Activated CD8-positive, alpha-beta memory T cell treated with anti-CD3 and anti-CD28 coated beads, Interleukin-2, amount 50 U/mL, for 24 hours (primary cell): ENCODE measurements around the gene ZNF467.
A peak's percentile ranks its signal among the peaks of the same experiment; 100 is the strongest.

Source experiments
- DNase-seq: peaks from one replicate; pipeline ENCODE4 v3.0.0-alpha.2; 2020; ENCODE audit errors: extremely low read depth

The ZNF467 gene

GRCh38 chr7:149748076-149748874, 25.1 kb downstream of the ZNF467 start:
- DNase-seq: no peak

DNA sequence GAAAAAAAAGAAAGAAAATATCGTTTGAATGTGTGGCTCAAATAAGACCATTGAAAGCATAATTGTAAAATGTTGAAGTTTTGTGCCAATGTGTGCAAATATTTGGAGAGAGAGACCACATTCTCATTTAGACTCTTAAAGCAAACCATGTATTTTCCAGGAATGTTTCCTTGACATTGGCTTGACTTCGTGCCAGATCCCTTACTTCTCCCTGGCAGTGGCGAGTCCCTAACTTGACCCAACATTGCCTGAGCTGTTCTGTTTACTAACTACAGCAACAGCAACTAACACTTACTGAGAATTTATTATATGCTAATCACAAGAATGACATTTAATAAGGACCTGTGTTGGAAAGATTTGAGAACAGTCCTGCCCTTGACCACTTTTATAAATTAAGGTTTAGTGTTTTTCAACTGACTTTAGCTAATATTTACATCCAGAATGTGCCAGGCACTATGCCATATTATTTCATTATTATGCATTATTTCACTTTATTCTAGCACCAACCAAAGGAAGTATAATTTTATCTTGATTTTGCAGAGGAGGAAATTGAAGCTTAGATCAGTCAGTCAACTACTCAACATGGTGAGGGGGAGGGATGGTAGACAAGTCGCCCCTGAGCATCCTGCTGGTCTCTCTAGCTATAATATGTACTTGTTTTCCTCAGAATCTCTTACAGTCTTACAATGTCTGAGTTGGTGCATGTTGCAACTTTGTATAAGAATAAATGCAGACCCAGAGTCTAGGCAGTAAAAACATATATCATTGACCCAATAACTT, 29.7 kb downstream of the ZNF467 start:
- no peak for DNase-seq

DNA sequence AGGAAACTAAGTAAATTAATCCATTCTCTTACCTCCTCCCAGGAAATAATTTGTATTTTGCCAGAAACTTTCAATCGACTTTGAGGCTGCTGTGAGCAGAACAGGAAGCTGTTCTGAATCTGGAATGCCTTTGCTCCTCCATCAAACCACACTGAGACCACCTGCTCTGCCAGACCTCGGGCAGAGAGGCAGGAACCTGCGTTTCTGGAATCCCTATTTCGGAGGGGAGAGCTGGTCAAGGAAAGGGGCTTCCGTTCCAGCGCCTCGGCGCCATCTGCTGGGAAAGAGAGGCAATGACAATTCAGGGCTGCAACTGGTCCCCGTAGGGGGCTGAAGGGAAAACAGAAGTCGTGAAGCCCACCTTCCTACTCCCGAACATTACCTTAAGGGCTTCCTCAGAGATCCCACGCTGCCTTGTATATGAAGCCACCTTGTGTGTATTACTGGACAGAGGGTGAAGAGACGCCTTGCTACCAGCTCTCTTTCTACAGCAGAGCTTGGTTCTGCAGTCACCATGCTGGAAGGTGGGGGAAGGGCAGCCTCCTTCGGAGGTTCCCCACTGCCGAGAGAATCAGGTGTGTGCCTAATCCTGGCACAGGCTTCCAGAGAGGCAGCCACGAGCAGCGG, 31.2 kb downstream of the ZNF467 start:
- peak; percentile 35 for DNase-seq

GRCh38 chr7:149741629-149742028, 31.8 kb downstream of the ZNF467 start:
- no peak for DNase-seq

DNA sequence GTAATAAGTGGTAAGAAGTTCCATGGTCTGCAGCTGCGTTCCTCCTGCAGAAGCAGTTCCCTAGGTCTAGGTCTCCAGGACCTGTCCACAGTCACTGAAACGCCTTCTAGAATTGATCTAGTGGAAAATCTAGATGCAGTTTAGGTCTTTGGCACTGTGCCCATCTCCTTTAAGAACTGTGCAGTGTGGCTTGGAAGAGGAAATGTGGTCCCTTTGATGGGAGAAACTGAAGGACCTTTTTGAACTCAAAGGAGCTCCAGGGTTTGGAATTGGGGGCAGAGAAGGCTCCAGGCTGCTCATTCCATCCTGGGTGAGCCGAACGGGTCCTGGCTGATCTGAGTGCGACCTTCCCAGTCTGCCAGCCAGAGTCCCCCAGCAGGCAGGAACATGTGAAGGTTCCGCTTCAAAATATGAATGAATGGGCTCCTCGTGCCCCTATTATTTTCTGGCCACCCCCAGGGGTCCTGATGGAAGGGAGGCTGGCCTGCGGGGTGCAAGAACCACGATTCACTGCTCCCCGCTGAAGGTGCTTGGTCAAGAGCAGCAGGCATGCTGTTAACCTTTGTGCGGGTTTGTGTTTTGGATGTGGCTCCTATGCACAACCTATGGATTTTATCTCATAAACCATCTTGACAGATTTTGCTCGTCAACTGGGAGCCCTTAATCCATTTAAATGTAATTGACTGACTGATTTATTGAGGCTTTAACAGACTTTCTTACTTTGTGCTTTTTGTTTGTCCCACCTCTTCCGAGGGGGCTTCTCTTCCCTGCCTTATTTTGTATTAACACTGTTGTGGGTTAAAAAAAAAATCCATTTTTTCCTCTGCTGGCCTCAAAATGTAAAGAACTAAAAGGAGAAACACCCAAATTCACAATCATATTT, 36.7 kb downstream of the ZNF467 start:
- no peak for DNase-seq

GRCh38 chr7:149735779-149736477, 37.5 kb downstream of the ZNF467 start:
- DNase-seq: no peak

GRCh38 chr7:149735181-149735602, 38.2 kb downstream of the ZNF467 start:
- DNase-seq: no peak

DNA sequence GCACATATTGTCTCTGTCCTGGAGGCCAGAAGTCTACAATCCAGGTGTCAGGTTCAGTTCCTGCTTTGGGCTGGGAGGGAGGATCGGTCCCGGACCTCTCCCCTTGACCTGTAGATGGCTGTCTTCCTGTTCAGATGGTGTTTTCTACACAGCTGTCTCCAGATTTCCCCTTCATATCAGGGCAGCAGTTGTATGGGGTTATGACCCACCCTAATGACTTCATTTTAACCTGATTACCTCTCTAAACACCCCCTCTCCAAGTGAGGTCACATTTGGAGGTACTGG, 38.7 kb downstream of the ZNF467 start:
- DNase-seq: no peak

GRCh38 chr7:149733924-149734790, 39.2 kb downstream of the ZNF467 start:
- DNase-seq: no peak

- DNase-seq: no peak
These were observed 40.1 kb downstream of the ZNF467 start for GRCh38 chr7:149733131-149733923.

GRCh38 chr7:149732611-149733010, 40.8 kb downstream of the ZNF467 start:
- DNase-seq: no peak

DNA sequence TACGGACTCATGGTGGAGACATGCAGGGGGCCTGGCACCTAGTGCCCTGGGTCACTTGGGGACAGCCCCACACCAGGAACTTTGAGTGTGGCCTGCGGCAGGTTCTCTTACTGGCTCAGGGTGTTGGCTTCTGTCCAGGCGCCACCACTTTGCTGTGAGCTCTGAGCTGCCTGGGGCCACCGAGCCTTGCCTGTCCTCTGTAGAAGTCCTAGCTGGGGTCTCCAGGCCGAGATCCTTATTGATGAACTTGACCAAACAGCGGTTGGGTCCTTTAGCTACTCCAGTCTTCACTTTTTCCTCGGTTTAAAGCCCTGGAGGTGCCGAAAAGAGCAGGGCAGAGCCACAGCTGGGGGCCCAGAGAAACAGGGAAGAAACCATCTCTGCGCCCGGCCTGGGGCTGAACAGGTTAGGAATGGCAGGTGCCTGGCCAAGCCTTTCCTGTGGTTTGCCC, 41.3 kb downstream of the ZNF467 start:
- DNase-seq: no peak

DNA sequence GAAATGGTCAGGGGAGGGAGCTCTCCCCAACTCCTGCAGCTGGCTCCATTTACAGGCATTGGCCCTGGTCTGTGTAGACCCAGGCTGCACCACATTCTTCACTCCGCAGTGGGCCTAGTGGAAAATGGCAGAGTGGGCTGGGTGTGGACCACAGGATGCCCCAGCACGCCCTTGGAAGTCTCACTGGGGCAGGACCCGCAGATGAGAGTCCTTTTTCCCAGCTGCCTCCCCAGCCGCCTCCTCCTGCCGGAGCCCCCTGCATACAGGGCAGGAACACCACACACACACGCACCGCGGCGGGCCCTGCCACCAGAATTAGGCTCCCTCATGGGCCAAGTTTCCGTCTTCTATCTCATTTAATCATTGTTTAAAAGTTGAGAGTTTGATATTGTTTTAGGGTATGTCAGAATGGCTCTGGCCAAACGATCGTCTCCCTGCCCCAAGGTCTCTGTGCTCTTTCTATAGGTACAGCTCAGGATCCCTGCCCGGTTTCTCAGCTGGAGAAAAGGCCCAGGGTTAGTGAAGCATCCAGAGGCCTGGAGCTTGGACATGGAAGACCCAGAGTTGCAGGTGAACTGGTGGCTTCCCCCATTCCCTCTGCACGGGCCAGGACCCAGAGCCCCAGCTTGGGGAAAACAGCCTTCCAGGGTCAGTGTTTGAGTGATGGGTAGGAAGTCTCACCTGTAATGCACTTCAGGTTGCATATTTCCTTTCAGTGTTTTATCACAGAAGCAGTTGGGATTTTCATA, 42.0 kb downstream of the ZNF467 start:
- no peak for DNase-seq

DNA sequence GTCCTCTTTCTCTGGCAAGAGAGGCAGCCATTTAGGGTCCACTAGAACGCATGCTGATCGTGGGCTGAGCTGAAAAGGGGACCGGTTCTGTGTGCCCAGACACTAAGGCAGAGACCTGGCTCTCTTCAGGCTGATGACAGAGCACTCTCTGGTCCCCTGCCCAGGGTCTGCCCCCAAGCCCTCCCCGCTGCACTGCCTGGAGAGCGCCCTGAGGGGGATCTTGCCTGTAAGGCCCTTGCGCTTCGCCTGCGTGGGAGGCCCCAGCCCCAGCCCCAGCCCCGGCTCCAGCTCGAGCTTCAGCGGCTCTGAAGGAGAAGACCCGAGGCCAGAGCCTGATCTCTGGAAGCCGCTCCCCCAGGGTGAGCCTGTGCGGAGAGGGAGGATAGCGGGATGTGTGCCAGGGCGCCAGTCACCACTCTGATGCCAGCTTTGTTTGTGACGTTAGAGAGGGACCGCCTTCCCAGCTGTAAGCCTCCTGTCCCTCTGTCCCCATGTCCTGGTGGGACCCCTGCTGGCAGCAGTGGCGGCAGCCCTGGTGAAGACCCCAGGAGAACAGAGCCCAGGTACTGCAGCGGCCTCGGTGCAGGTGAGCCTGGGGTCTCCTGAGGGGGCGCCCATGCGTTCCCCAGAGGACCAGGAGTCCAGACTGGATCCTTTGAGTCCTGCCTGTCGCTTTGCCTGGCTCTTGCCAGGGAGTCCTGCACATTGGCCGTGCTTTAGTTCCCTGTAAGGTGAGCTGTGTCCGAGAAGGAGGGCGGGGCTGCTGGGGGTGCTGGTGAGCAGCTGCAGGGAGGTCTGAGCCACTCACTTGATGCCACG, 43.2 kb downstream of the ZNF467 start:
- DNase-seq: no peak

DNA sequence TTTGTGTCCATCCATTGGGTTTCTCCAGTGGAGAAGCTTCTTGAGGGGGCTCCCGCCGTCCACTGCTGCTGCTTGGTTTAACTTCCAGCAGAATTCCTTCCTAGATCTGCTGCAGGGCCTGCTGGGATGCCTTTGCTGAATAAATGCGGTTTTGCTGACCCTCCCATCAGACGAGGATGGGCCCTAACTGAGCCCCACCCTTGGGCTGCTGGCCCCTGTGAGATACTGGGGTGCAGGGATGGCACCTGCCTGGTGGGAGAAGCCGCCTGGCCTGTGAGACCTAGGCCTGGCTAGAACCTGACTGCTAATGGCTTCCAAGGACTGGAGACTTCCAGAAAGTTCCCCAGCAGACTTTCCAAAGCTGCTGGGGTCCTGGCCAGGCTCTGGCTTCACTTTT, 43.8 kb downstream of the ZNF467 start:
- DNase-seq: no peak

DNA sequence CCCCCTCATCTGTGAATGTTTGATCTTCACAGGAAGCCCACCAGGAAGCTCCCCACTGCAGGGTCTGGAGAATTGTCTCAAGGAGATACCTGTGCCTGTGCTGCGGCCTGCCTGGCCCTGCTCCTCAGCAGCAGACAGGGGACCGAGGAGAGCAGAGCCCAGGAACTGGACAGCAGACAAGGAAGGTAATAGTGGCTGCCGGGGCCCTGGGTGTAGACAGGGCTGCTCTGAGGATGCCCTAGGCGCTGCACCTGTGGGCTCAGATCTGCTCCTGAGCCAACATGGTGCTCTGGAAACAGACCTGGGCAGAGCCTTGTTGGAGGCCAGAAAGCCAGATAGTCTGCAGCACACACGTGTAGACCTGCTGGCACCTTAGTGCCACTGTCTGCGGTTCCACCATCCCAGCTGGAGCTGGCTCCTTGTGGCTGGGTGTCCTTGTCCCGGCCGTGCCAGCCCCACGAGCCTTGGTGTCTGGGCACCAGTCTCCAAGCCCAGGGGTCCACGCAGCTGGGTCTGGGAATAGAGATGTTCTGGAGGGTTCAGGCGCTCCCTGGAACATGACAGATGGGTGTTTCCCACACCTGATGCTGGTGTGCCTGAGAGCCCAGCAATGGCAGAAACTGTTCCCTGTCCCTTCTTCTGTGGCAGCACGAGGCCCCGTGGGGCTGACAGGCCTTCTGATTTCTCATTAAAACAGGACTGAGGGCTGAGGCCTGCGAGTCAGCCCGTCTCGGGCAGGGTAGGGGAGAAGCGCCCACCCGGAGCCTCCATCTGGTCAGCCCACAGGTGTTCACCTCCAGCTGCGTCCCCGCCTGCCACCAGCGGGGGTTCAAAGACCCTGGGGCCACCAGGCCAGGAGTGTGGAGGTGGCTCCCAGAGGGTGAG, 44.7 kb downstream of the ZNF467 start:
- DNase-seq: no peak
